Panc1 (cell line): ENCODE measurements around the gene SVIL. TPM values are rescaled to one million over a fixed set of nuclear protein-coding genes. Genes with fewer than 3 reads are reported as not detected.

ENCODE experiments used
- ATAC-seq: fragments of 200-7000 bp; cut with Tn5 transposase; 2 replicates; pipeline ENCODE4 v1.9.1; 2020; ENCODE audit warnings: mild to moderate bottlenecking, moderate library complexity
- BruUV-seq: library from RNA; stranded (reverse); fragments of 400-500 nt; replicated peaks from 2 replicates; lab custom pipeline; 2021; lab: Mats Ljungman, UMichigan
- CTCF ChIA-PET: fragments of 300-600 bp; sonication (Branson Sonifier 250); formaldehyde crosslinking; loops from one replicate; lab custom pipeline; 2022; ENCODE audit warnings: antibody characterized with exemption; lab: Charles Lee
- POLR2A ChIA-PET: fragments of 300-600 bp; sonication (Branson Sonifier 250); formaldehyde crosslinking; loops from one replicate; lab custom pipeline; 2022; ENCODE audit warnings: antibody characterized with exemption; lab: Charles Lee
- DNase-seq: peaks from one replicate; pipeline ENCODE4 v3.0.0-alpha.2; 2010; ENCODE audit warnings: low read depth, low spot score
- H3K27ac ChIP-seq: 2 replicates; pipeline ENCODE4 v1.5.1; 2011; ENCODE audit warnings: mild to moderate bottlenecking, low read length, inconsistent platforms
- H3K27me3 ChIP-seq: fragments of 200-500 bp; sonication (Bioruptor generic); 2 replicates; pipeline ENCODE4 v1.6.0; 2014; ENCODE audit warnings: low read length, inconsistent platforms; ENCODE audit not compliant: control insufficient read depth, insufficient read depth
- H3K36me3 ChIP-seq: fragments of 200-500 bp; sonication (Bioruptor generic); 2 replicates; pipeline ENCODE4 v1.5.1; 2014; ENCODE audit warnings: inconsistent platforms, mild to moderate bottlenecking, low read length, moderate library complexity; ENCODE audit not compliant: control insufficient read depth, insufficient read depth
- H3K4me1 ChIP-seq: 2 replicates; pipeline ENCODE4 v1.5.1; 2011; ENCODE audit warnings: inconsistent platforms, mild to moderate bottlenecking, low read length, moderate library complexity; ENCODE audit not compliant: control insufficient read depth, insufficient read depth
- H3K4me3 ChIP-seq, 2 experiments: 2 replicates each; pipeline ENCODE4 v1.5.1; 2011 to 2012; ENCODE audit warnings: low read depth in 2 of 2, low read length in 2 of 2, mild to moderate bottlenecking in 2 of 2, inconsistent platforms in 1 of 2, moderate library complexity in 1 of 2
- H3K9me3 ChIP-seq: fragments of 200-500 bp; sonication (Bioruptor generic); 2 replicates; pipeline ENCODE4 v1.5.1; 2014; ENCODE audit warnings: low read depth, mild to moderate bottlenecking, inconsistent platforms, low read length, moderate library complexity; ENCODE audit not compliant: control insufficient read depth, insufficient read depth
- POLR2AphosphoS5 ChIP-seq: IDR thresholded peaks from 2 replicates; pipeline ENCODE4 v1.6.1; 2012; ENCODE audit warnings: mild to moderate bottlenecking, low read depth, low read length, moderate library complexity
- SIN3A ChIP-seq: IDR thresholded peaks from 2 replicates; pipeline ENCODE4 v1.6.1; 2012; ENCODE audit warnings: low read depth, mild to moderate bottlenecking, low read length, moderate library complexity, borderline replicate concordance; ENCODE audit not compliant: insufficient read depth
- TCF7L2 ChIP-seq: IDR thresholded peaks from 2 replicates; pipeline ENCODE4 v1.6.1; 2011; ENCODE audit warnings: mild to moderate bottlenecking, low read depth, low read length, inconsistent platforms
- in situ Hi-C: cut with HindIII; loops from 2 replicates; pipeline ENCODE4 v1.10.0; 2016; ENCODE audit warnings: low sequenced_read_pairs, low pct_unique_long_range_greater_than_20kb
- intact Hi-C: fragments of 100-400 bp; cut with micrococcal nuclease; formaldehyde crosslinking; loops from one replicate; pipeline ENCODE4 v1.10.0; 2022; ENCODE audit not compliant: unreplicated experiment
- total RNA-seq: library from RNA; stranded (reverse); gene quantifications from one replicate; pipeline ENCODE4 v1.2.1, GENCODE V29; 2021; ENCODE audit not compliant: unreplicated experiment
- TF ChIP-seq, protein P1 (sequence below), 2 experiments: IDR thresholded peaks; 2 replicates each; pipeline ENCODE4 v1.6.1; 2011 to 2012; ENCODE audit warnings: low read depth in 2 of 2, control low read depth in 1 of 2, low read length in 1 of 2, mild to moderate bottlenecking in 1 of 2, moderate library complexity in 1 of 2; ENCODE audit not compliant: insufficient read depth in 1 of 2
- TF ChIP-seq, protein P2 (sequence below): fragments of 450-650 bp; IDR thresholded peaks from 2 replicates; pipeline ENCODE4 v1.5.1; 2017; ENCODE audit warnings: mild to moderate bottlenecking

Gene SVIL
- total RNA-seq, 1 experiment from 2014 or later: 72.8 TPM

DNA sequence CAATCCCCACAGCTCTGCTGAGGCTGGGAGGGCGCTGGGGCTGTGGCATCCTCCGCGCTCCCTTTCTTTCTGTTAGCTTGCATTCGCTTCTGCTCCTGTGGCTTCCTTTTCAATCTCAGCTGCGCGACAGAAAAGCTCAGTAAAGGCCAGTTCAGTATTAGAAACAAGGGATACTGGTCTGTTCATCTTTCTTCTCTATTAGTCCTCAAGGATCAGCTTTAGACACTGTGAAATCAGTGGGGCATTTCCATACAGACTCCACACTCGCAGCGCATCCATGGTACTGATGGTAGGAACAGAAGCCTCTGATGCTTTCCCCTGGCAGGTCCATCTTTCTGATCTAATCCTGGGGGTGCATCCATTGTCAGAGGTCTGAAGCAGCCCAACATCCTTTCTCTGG is 182.2 kb downstream of the SVIL start:
- ChIA-PET POLR2A (no interaction called here), CTCF (no interaction called here)
- H3K27ac ChIP-seq: no peak overlapping the region
- no peaks in the 10 kb centered on the region for H3K36me3 ChIP-seq
- no peaks in the 10 kb centered on the region for H3K27me3 ChIP-seq
- in situ Hi-C loops: no loop called here
- DNase-seq (no peak), ATAC-seq (no peak)
- no peak overlapping the region for H3K4me3 ChIP-seq
- no peaks in the 10 kb centered on the region for H3K9me3 ChIP-seq
- no TSS peak for BruUV-seq
- intact Hi-C loops: no loop called here
- TF ChIP-seq, protein P1, sequence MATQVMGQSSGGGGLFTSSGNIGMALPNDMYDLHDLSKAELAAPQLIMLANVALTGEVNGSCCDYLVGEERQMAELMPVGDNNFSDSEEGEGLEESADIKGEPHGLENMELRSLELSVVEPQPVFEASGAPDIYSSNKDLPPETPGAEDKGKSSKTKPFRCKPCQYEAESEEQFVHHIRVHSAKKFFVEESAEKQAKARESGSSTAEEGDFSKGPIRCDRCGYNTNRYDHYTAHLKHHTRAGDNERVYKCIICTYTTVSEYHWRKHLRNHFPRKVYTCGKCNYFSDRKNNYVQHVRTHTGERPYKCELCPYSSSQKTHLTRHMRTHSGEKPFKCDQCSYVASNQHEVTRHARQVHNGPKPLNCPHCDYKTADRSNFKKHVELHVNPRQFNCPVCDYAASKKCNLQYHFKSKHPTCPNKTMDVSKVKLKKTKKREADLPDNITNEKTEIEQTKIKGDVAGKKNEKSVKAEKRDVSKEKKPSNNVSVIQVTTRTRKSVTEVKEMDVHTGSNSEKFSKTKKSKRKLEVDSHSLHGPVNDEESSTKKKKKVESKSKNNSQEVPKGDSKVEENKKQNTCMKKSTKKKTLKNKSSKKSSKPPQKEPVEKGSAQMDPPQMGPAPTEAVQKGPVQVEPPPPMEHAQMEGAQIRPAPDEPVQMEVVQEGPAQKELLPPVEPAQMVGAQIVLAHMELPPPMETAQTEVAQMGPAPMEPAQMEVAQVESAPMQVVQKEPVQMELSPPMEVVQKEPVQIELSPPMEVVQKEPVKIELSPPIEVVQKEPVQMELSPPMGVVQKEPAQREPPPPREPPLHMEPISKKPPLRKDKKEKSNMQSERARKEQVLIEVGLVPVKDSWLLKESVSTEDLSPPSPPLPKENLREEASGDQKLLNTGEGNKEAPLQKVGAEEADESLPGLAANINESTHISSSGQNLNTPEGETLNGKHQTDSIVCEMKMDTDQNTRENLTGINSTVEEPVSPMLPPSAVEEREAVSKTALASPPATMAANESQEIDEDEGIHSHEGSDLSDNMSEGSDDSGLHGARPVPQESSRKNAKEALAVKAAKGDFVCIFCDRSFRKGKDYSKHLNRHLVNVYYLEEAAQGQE (IDR thresholded peaks at IDR 0.05; ENCODE audit: insufficient read depth in 1 of 2, low read depth in 2 of 2, low read length in 1 of 2): no peak
- TF ChIP-seq TCF7L2 (no peak), POLR2AphosphoS5 (no peak), SIN3A (no peak)
- TF ChIP-seq, protein P2, sequence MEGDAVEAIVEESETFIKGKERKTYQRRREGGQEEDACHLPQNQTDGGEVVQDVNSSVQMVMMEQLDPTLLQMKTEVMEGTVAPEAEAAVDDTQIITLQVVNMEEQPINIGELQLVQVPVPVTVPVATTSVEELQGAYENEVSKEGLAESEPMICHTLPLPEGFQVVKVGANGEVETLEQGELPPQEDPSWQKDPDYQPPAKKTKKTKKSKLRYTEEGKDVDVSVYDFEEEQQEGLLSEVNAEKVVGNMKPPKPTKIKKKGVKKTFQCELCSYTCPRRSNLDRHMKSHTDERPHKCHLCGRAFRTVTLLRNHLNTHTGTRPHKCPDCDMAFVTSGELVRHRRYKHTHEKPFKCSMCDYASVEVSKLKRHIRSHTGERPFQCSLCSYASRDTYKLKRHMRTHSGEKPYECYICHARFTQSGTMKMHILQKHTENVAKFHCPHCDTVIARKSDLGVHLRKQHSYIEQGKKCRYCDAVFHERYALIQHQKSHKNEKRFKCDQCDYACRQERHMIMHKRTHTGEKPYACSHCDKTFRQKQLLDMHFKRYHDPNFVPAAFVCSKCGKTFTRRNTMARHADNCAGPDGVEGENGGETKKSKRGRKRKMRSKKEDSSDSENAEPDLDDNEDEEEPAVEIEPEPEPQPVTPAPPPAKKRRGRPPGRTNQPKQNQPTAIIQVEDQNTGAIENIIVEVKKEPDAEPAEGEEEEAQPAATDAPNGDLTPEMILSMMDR: no peak
- no peaks in the 10 kb centered on the region for H3K4me1 ChIP-seq

DNA sequence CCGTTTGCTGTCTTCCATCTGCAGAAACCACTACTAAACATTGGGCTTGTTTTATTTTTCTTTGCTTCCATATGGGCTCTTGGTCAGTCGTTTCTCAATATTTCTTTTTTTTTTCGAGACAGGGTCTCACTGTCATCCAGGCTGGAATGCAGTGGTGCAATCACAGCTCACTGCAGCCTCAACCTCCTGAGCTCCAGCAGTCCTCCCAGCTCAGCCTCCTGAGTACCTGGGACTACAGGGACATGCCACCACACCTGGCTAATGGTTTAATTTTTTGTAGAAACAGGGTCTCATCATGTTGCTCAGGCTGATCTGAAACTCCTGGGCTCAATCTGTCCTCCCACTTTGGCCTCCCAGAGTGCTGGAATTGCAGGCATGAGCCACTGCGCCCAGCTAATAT is 182.8 kb downstream of the SVIL start:
- Histone ChIP-seq H3K4me3 (no peak overlapping the region), H3K9me3 (no peaks in the 10 kb centered on the region), H3K27me3 (no peaks in the 10 kb centered on the region), H3K36me3 (no peaks in the 10 kb centered on the region), H3K4me1 (no peaks in the 10 kb centered on the region), H3K27ac (no peak overlapping the region)
- in situ Hi-C loops (no loop called here), intact Hi-C loops (no loop called here)
- POLR2A ChIA-PET: no interaction called here
- TF ChIP-seq, protein P1 (IDR thresholded peaks at IDR 0.05; ENCODE audit: insufficient read depth in 1 of 2, low read depth in 2 of 2, low read length in 1 of 2): no peak
- TF ChIP-seq, protein P2: no peak
- TF ChIP-seq SIN3A: no peak
- no peak for TF ChIP-seq TCF7L2
- no peak for TF ChIP-seq POLR2AphosphoS5
- CTCF ChIA-PET: no interaction called here
- no peak for DNase-seq
- BruUV-seq: no TSS peak
- ATAC-seq: no peak
